ENCODE measurements around the gene RASD1.

The RASD1 gene

DNA sequence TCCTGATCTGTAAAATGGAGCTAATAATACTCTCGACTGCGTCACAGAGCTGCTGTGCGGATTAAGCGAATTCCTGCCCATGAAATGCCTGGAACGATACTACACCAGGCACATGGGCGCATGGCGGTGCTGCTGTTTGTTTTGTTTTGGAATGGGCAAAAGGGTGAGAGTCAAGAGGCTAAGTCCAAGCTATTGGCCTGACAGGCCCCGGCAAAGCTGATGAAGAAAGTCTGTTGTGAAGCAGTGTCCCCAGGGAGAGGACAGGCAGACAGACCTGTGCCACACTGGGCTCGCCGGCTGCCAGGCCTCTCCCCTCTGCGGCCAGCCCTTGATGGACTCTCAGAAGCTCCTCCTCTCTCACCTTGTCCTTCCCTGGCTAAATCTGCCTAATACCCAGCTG is 31.3 kb upstream of the RASD1 start:
- no peak for DNase-seq (ENCODE audit: low read depth)

DNA sequence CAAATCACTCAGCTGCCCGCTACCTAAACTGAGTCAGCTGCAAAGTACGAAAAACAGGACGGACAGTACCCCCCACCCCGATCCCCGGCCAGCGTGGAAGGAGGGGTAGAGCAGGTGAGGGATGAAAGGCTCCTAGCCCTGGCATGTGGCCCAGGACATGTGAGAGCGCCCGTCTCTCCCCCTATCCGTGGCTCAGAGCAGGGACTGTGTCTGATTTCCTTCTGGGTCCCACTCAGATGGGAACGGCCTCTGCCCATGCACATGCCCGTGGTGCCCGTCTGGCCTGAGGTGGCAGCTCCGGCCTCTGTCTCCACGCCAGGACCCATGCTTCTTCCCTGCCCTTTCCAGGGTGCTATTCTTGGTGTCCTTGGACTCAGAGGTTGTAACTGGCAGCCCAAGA is 30.2 kb upstream of the RASD1 start:
- DNase-seq (ENCODE audit: low read depth): no peak

DNA sequence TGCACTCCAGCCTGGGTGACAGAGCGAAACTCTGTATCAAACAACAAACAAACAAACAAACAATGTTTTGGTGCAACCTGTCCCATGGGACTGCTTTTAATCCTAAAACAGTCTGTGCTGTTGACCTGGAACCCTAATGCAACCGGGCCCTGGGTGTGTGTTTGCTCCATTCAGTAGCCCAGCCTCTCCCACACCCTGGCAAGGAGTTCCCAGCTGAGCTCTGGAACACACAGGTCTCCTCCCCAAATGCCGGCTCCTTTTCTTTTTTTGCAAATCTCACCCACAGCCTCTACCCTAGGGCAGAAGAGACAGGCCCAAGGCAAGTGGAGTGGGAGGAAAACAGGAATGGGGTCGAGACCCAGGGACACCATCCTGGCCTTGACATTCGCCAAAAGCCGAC is 29.8 kb upstream of the RASD1 start:
- DNase-seq (ENCODE audit: low read depth): no peak

- no peak for DNase-seq (ENCODE audit: low read depth)
Observed at GRCh38 chr17:17525311-17525710, 29.1 kb upstream of the RASD1 start.

- DNase-seq (ENCODE audit: low read depth): no peak
Observed at GRCh38 chr17:17523731-17524490, 27.7 kb upstream of the RASD1 start.

DNA sequence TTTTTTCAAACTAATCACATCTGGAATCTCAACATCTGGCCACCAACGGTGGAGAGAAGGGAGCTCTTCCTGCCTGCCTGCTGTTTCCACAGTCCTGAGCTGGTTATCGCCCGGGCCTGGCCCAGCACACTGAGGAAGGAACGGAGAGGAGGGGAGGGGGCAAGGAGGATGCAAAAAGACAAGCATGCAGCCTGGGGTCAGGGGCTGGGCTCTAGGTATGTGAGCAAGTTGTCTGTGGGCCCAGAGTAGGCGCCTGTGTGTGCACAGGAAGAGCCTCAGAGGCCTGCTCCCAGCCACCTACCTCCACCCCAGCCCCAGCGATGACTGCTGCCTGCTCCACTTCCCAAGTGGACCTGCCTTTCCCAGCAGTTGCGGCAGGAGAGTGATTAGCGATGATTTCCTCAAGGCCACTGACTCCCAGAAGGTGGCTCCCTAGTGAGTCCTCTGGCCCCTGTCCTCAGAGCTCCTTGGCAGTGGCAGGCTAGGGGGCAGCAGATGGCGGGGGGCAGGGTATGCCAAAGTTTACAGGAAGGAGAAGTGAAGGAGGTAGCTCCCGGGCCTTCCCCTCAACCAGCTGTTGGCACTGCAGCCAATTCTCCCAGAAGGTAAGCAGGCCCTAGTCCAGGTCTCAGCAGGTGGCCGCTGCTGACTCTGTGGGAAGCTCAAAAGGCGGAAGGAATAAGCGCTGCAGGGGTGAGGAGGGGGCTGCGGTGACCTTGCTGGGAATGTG is 27.0 kb upstream of the RASD1 start:
- DNase-seq (ENCODE audit: low read depth): no peak

GRCh38 chr17:17520599-17521232 is 24.5 kb upstream of the RASD1 start:
- DNase-seq (ENCODE audit: low read depth): no peak

GRCh38 chr17:17519886-17520285 is 23.7 kb upstream of the RASD1 start:
- no peak for DNase-seq (ENCODE audit: low read depth)

DNA sequence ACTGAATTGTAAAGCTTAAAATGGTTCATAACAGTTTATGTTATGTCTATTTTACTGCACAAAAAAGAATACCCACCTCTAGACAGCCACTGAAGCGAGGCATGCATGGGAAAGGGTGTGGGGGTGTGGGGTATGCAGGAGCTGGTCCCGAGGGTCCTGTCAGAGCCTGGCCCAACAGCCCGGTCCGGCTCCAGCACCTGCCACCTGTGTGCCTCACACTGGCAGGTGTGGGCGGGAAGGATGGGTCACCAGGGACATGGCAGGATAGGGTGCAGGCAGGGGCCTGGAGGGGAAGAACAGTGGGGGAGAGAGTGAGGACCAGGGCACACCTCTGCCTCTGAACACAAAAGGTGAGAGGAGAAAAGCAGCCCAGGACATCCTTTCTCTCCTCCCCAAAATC is 22.8 kb upstream of the RASD1 start:
- DNase-seq (ENCODE audit: low read depth): no peak

GRCh38 chr17:17518014-17518413 is 21.8 kb upstream of the RASD1 start:
- no peak for DNase-seq (ENCODE audit: low read depth)

- no peak for DNase-seq (ENCODE audit: low read depth)
Observed at GRCh38 chr17:17516941-17517720, 20.9 kb upstream of the RASD1 start.

DNA sequence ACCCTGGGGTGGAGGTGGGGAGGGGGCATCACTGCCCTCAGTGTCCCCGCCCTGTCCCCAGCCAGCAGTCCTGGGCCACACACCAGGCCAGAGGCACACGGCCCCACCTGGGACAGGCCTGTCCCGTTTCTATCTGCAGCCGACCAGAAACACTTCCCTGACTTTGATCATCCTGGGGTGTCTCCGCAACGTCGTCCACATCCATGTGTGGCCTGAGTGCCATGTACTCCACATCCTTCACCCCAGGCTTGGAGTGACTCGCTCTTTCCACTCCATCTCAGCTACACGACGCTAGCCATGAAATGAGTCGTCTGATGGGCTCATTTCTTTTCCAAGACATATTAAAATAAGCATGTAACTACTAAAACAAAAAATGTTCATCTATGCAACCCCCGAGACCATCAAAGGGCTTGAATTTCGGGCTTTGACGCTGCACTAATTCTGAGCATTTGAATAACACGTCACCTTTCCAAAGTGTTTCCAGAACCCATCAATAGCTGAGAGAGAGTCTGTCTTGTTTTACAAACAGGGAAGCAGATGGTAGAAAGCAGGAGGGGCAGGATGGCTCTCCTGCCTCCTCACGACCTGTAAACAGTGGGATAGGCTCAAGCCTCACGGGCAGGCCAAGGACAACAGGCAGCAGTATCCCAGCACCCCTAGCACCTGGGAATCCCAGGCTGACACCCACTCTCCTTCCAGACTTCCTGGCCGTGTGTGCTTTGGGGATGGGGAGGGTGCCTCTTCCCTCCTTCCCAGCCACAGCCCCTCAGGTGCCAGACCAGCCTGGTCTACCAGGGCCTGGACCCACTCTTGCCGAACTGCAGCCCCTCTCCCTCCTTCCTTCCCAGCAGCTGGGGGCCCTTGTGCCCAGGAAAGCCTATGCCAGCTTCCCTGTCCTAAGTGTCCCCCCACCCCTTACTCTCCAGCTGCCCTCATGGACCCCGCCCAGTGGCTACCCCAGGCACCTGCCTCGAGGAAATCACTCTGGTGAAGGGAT is 20.0 kb upstream of the RASD1 start:
- DNase-seq (ENCODE audit: low read depth): peak; percentile 58

DNA sequence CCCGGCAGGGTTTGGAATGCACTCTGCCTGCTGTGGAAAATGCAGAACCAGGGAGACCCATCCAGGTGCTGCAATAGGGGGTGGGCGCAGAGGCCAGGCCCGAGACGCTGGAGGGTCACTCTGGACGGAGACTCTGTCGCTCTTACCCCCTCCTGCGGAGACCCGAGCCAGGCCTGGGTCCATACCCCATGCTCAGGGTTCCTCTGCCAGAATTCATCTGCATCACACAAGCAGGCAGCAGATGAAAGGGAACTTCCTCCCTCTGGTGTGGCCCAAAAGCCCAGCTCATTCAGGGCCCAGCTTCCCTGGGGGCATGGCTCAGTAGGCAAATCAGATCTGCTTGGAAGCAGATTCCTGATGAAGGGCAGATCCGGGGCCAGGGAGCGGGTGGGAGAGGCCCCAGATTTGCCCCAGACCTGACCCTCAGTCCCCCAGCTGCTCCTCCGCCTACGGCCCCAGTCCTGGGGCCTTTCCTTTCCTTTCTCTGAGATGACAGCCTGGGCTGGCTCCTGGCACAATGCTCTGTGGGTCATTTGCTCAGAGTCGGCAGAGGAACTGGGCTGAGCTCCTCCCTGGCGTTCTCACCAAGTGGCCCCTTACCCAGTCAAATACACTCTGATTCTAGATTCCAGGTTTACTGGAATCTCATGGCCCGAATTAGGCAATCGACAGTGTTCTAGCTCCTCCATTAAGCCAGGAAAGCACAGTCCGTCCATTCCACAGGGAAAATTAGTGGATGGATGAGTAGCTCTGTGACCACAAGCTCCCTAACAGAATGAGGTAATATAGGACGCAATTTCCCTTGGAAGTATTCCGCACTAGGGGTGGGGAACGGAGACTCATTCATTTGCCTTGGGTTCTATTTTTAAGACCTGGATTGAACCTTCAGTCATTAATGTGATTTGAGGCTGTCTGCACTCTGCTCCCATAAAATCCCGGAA is 19.1 kb upstream of the RASD1 start:
- DNase-seq (ENCODE audit: low read depth): peak; percentile 41

DNA sequence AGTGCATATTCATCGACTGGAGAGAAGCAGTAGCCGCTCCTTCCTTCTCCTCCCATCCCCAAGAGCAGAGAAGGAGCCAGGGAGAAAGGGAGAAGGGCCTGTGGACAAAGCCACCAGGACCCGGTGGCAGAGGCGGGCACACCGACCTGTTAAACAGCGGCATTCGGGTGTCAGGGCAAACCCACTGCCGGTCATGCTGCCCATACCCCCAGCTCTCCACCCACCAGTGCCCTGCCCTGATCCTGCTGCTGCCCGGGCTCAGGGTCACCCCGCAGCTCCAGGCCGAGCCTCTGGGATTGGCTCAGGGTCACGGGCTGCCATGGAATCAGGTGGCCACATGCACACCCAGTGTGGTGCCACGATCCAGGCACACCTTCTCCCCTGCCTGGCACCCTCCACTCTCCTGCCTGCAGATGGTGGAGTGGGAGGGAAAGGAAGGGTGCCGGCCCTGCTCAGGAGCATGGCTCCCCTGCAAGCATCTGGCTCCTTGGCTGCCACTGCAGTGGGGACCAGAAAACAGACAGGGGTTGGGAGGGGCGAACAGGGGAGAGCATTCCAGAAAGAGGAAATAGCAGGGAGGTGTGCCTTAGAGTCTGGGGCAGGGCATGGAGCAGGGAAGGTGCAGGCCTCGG is 18.3 kb upstream of the RASD1 start:
- no peak for DNase-seq (ENCODE audit: low read depth)

DNA sequence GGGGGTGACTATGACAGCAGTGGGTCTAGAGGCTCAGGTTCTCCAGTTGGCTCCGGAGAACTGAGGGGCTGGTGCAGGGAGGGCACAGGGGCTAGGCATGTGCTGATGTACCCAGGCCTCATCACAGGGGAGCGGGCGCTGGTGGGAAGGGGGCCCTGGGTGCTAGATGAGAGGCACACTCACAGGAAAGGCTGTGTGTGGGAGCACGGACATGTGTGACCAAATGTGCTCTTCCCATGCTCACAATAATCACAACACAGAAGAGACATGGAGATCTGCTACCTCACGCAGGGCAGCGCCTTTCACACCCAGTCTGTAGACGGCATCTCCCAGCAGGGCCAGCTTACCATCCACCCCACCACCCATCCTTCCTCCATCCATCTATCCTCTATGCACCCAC is 17.4 kb upstream of the RASD1 start:
- no peak for DNase-seq (ENCODE audit: low read depth)

- DNase-seq (ENCODE audit: low read depth): no peak
Observed at GRCh38 chr17:17512866-17513265, 16.7 kb upstream of the RASD1 start.

DNA sequence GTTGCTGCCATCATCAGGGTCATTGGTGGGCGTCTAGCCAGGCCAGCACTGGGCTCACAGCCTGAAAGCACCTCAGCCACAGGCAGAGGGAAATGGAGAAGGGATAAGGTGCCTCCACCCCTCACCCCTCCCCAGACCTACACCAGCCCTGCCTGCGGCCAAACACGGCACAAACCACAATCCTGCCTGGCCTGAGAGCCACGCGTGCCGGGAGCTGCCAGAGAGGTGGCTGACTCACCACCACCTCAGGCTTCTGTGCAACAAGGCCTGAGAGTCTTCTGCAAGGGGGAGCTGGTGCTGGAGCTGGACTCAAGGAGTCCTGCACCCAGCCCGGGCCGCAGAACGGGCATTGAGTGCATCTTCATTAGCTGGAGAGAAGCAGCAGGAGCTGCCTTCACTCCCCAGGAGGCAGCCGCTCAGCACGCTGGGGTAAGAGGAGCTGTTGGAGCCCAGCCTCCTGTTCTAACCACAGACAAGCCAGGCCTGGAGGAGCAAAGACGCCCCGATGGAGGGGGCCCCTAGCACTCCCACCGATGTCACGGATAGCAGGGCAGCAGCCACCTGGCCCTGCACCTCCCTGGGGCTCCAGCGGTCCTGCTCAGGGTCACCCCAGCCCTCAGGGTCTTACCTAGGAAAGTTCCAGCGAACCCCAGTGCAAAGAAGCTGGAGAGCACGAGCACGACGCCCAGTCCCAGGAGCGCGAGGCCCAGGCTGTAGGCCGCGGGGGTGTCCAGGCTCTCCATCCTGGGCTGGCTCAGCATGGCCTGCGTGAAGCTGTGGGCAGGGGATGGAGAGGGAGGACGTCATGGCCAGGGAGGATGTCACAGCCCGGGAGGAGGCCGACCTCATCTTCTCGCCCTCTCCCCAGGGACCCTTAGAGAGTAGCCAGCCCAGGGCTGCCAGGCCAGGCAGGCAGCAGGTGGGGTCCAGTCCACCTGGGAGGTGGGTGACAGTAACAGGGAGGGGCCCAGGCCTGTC is 16.0 kb upstream of the RASD1 start:
- peak; percentile 91 for DNase-seq (ENCODE audit: low read depth)

GRCh38 chr17:17511293-17511741 is 15.1 kb upstream of the RASD1 start:
- no peak for DNase-seq (ENCODE audit: low read depth)

Measured in iris pigment epithelial cell (primary cell).